Natural killer cell (primary cell): ENCODE results near the gene ZNF280D. TPM values are rescaled to one million over a fixed set of nuclear protein-coding genes. Genes with fewer than 3 reads are reported as not detected.

Experiments
- ATAC-seq, 3 donors: fragments of 150-1000 bp in 2 of 3; fragments of 200-7000 bp in 1 of 3; cut with Tn5 transposase; 1 replicate in 1 of 3; 2 replicates in 2 of 3; pipeline ENCODE4 v1.10.0; 2021; ENCODE audit warnings: mild to moderate bottlenecking in 2 of 3, moderate library complexity in 2 of 3
- DNase-seq, 2 donors: peaks; one replicate each; pipeline versions ENCODE4 v3.0.0 to v3.0.0-alpha.2; 2013 to 2021; ENCODE audit warnings: mixed read lengths in 1 of 2
- H3K27ac ChIP-seq: one replicate; pipeline ENCODE4 v1.5.1; 2013; ENCODE audit warnings: mild to moderate bottlenecking, low read length
- H3K27me3 ChIP-seq: one replicate; pipeline ENCODE4 v1.6.1; 2013; ENCODE audit warnings: low read length; ENCODE audit not compliant: control insufficient read depth, insufficient read depth
- H3K36me3 ChIP-seq: one replicate; pipeline ENCODE4 v1.6.1; 2013; ENCODE audit warnings: low read length; ENCODE audit not compliant: control insufficient read depth, insufficient read depth
- H3K4me1 ChIP-seq: one replicate; pipeline ENCODE4 v1.6.1; 2013; ENCODE audit warnings: low read length; ENCODE audit not compliant: control insufficient read depth, insufficient read depth
- H3K4me3 ChIP-seq: one replicate; pipeline ENCODE4 v1.5.1; 2013; ENCODE audit warnings: low read length
- H3K9me3 ChIP-seq: one replicate; pipeline ENCODE4 v1.6.1; 2013; ENCODE audit warnings: low read length; ENCODE audit not compliant: control insufficient read depth, insufficient read depth
- H3K27ac Mint-ChIP-seq, 2 donors: one replicate each; pipeline ENCODE4 v1.8.0; 2022; ENCODE audit warnings: mild to moderate bottlenecking in 2 of 2, mixed read lengths in 2 of 2, moderate library complexity in 1 of 2
- H3K27me3 Mint-ChIP-seq, 2 donors: one replicate each; pipeline ENCODE4 v1.8.0; 2022; ENCODE audit warnings: low read depth in 2 of 2, mixed read lengths in 2 of 2
- H3K36me3 Mint-ChIP-seq: one replicate; pipeline ENCODE4 v1.8.0; 2022; ENCODE audit warnings: mixed read lengths
- H3K4me1 Mint-ChIP-seq, 2 donors: one replicate each; pipeline ENCODE4 v1.8.0; 2022; ENCODE audit warnings: mixed read lengths in 2 of 2
- H3K4me3 Mint-ChIP-seq: one replicate; pipeline ENCODE4 v1.8.0; 2022; ENCODE audit warnings: mild to moderate bottlenecking, moderate library complexity, mixed read lengths
- H3K9me3 Mint-ChIP-seq, 2 donors: one replicate each; pipeline ENCODE4 v1.8.0; 2022; ENCODE audit warnings: mixed read lengths in 2 of 2
- CTCF ChIP-seq: fragments of 200-600 bp; IDR thresholded peaks from one replicate; pipeline ENCODE4 v1.8.0; 2022; ENCODE audit warnings: antibody characterized with exemption
- WGBS: methylation state at CpG from one replicate; pipeline ENCODE4 v1.1.7; 2013; ENCODE audit warnings: missing lambda C conversion rate; ENCODE audit not compliant: insufficient coverage; 5-methylcytosine and 5-hydroxymethylcytosine counted together
- intact Hi-C: fragments of 100-400 bp; cut with micrococcal nuclease; formaldehyde crosslinking; loops from one replicate; pipeline ENCODE4 v1.14.2; 2022
- total RNA-seq, 4 donors: library from RNA; stranded (reverse); fragments of 120-200 nt in 1 of 4; gene quantifications; one replicate each; pipeline versions ENCODE4 v1.2.3 to v1.2.4, GENCODE V29; 2013 to 2022

ZNF280D gene
- total RNA-seq, 3 donors from 2014 or later (not counting 1 experiment from before 2014, with no cell fraction given): 35.6 to 39.6 (median 35.9) TPM

GRCh38 chr15:56741541-56741940 lies 8.2 kb upstream of the ZNF280D start:
- Mint-ChIP-seq H3K4me3 (no peak overlapping the region), H3K9me3 (no peaks in the 10 kb centered on the region), H3K27ac (no peak overlapping the region), H3K27me3 (peaks cover 7 to 23% of the 10 kb centered on the region in 2 donors), H3K36me3 (no peaks in the 10 kb centered on the region), H3K4me1 (no peaks in the 10 kb centered on the region)
- ATAC-seq: no peak
- no peaks in the 10 kb centered on the region for H3K27me3 ChIP-seq
- no peak overlapping the region for H3K4me3 ChIP-seq
- no peaks in the 10 kb centered on the region for H3K36me3 ChIP-seq
- no peak for TF ChIP-seq CTCF
- intact Hi-C loops: no loop called here
- H3K4me1 ChIP-seq: no peaks in the 10 kb centered on the region
- WGBS: no CpG with 5 or more reads among the region's 2 CpGs
- no peaks in the 10 kb centered on the region for H3K9me3 ChIP-seq
- no peak for DNase-seq
- H3K27ac ChIP-seq: no peak overlapping the region

- H3K9me3 ChIP-seq: no peaks in the 10 kb centered on the region
- no peaks in the 10 kb centered on the region for H3K9me3 Mint-ChIP-seq
- no peaks in the 10 kb centered on the region for H3K36me3 Mint-ChIP-seq
- no peak overlapping the region for H3K27ac ChIP-seq
- H3K27me3 ChIP-seq: no peaks in the 10 kb centered on the region
- no peaks in the 10 kb centered on the region for H3K4me1 Mint-ChIP-seq
- H3K4me1 ChIP-seq: no peaks in the 10 kb centered on the region
- peak in 1 of 2 donors; percentile 25 for DNase-seq
- H3K4me3 Mint-ChIP-seq: no peak overlapping the region
- intact Hi-C loops: no loop called here
- ATAC-seq: peak in 1 of 3 donors; percentile 32
- H3K27me3 Mint-ChIP-seq: peaks cover 7 to 23% of the 10 kb centered on the region in 2 donors
- no peaks in the 10 kb centered on the region for H3K36me3 ChIP-seq
- no peak overlapping the region for H3K4me3 ChIP-seq
- TF ChIP-seq CTCF: no peak
- no peak overlapping the region for H3K27ac Mint-ChIP-seq
Observed at GRCh38 chr15:56739964-56740640, 6.8 kb upstream of the ZNF280D start.

- H3K9me3 Mint-ChIP-seq: no peaks in the 10 kb centered on the region
- no peak for ATAC-seq
- no peaks in the 10 kb centered on the region for H3K27me3 ChIP-seq
- no peak for TF ChIP-seq CTCF
- H3K4me1 ChIP-seq: no peaks in the 10 kb centered on the region
- H3K27ac Mint-ChIP-seq: no peak overlapping the region
- peaks cover 7 to 18% of the 10 kb centered on the region in 2 donors for H3K27me3 Mint-ChIP-seq
- no peaks in the 10 kb centered on the region for H3K4me1 Mint-ChIP-seq
- H3K9me3 ChIP-seq: no peaks in the 10 kb centered on the region
- H3K4me3 Mint-ChIP-seq: no peak overlapping the region
- no peak overlapping the region for H3K27ac ChIP-seq
- WGBS: 100% methylated on average over 3 of the region's 4 CpGs
- no peak overlapping the region for H3K4me3 ChIP-seq
- DNase-seq: no peak
- intact Hi-C loops: no loop called here
- H3K36me3 Mint-ChIP-seq: no peaks in the 10 kb centered on the region
- no peaks in the 10 kb centered on the region for H3K36me3 ChIP-seq
Observed at GRCh38 chr15:56739474-56739873, 6.2 kb upstream of the ZNF280D start.

GRCh38 chr15:56737791-56738190 lies 4.5 kb upstream of the ZNF280D start:
- intact Hi-C loops: no loop called here
- Mint-ChIP-seq H3K36me3 (no peaks in the 10 kb centered on the region), H3K27ac (no peak overlapping the region), H3K27me3 (peaks cover 3 to 7% of the 10 kb centered on the region in 2 donors), H3K4me1 (peaks cover 2 to 3% of the 10 kb centered on the region in 2 donors), H3K9me3 (no peaks in the 10 kb centered on the region), H3K4me3 (no peak overlapping the region)
- no peak for TF ChIP-seq CTCF
- no CpG with 5 or more reads among the region's 1 CpG for WGBS
- ATAC-seq: no peak
- Histone ChIP-seq H3K27ac (no peak overlapping the region), H3K9me3 (no peaks in the 10 kb centered on the region), H3K27me3 (no peaks in the 10 kb centered on the region), H3K36me3 (no peaks in the 10 kb centered on the region), H3K4me1 (peaks cover 5% of the 10 kb centered on the region), H3K4me3 (no peak overlapping the region)
- no peak for DNase-seq
